ENCODE results near the gene OSBPL10.
A peak's percentile ranks its signal among the peaks of the same experiment; 100 is the strongest.

OSBPL10 gene

GRCh38 chr3:31725976-31726375 is 255.1 kb downstream of the OSBPL10 start:
- no peak for DNase-seq (ENCODE audit: insufficient read length, low spot score)
- no peak for TF ChIP-seq POU2F2 (IDR thresholded peaks at IDR 0.05; ENCODE audit: low read depth, low read length)
- TF ChIP-seq POLR2AphosphoS5 (IDR thresholded peaks at IDR 0.05; ENCODE audit: low read depth, low read length) = no peak
- TF ChIP-seq PAX5 (IDR thresholded peaks at IDR 0.05; ENCODE audit: insufficient read depth, low read length, severe bottlenecking) = no peak
- TF ChIP-seq TAF1 (IDR thresholded peaks at IDR 0.05; ENCODE audit: low read depth, low read length) = no peak
- TF ChIP-seq POLR2A (IDR thresholded peaks at IDR 0.05; ENCODE audit: low read depth, low read length) = no peak
- no peak for TF ChIP-seq SPI1 (IDR thresholded peaks at IDR 0.05; ENCODE audit: low read depth, low read length)
- FAIRE-seq = no peak

- FAIRE-seq = no peak
- TF ChIP-seq POU2F2 (IDR thresholded peaks at IDR 0.05; ENCODE audit: low read depth, low read length) (no peak), TAF1 (IDR thresholded peaks at IDR 0.05; ENCODE audit: low read depth, low read length) (no peak), SPI1 (IDR thresholded peaks at IDR 0.05; ENCODE audit: low read depth, low read length) (no peak), POLR2A (IDR thresholded peaks at IDR 0.05; ENCODE audit: low read depth, low read length) (no peak), PAX5 (IDR thresholded peaks at IDR 0.05; ENCODE audit: insufficient read depth, low read length, severe bottlenecking) (no peak), POLR2AphosphoS5 (IDR thresholded peaks at IDR 0.05; ENCODE audit: low read depth, low read length) (no peak)
- DNase-seq (ENCODE audit: insufficient read length, low spot score) = no peak
Measured at GRCh38 chr3:31725568-31725967, 255.5 kb downstream of the OSBPL10 start.

GRCh38 chr3:31724651-31725050 is 256.4 kb downstream of the OSBPL10 start:
- TF ChIP-seq POLR2AphosphoS5 (IDR thresholded peaks at IDR 0.05; ENCODE audit: low read depth, low read length) = no peak
- TF ChIP-seq POLR2A (IDR thresholded peaks at IDR 0.05; ENCODE audit: low read depth, low read length) = no peak
- TF ChIP-seq POU2F2 (IDR thresholded peaks at IDR 0.05; ENCODE audit: low read depth, low read length) = no peak
- TF ChIP-seq TAF1 (IDR thresholded peaks at IDR 0.05; ENCODE audit: low read depth, low read length) = no peak
- no peak for TF ChIP-seq SPI1 (IDR thresholded peaks at IDR 0.05; ENCODE audit: low read depth, low read length)
- TF ChIP-seq PAX5 (IDR thresholded peaks at IDR 0.05; ENCODE audit: insufficient read depth, low read length, severe bottlenecking) = no peak
- no peak for DNase-seq (ENCODE audit: insufficient read length, low spot score)
- peak; percentile 45 for FAIRE-seq

GRCh38 chr3:31724116-31724515 is 256.9 kb downstream of the OSBPL10 start:
- FAIRE-seq (no peak), DNase-seq (ENCODE audit: insufficient read length, low spot score) (no peak)
- no peak for TF ChIP-seq PAX5 (IDR thresholded peaks at IDR 0.05; ENCODE audit: insufficient read depth, low read length, severe bottlenecking)
- TF ChIP-seq POLR2A (IDR thresholded peaks at IDR 0.05; ENCODE audit: low read depth, low read length) = no peak
- no peak for TF ChIP-seq TAF1 (IDR thresholded peaks at IDR 0.05; ENCODE audit: low read depth, low read length)

- FAIRE-seq = no peak
- no peak for DNase-seq (ENCODE audit: insufficient read length, low spot score)
- TF ChIP-seq POU2F2 (IDR thresholded peaks at IDR 0.05; ENCODE audit: low read depth, low read length) = no peak
- TF ChIP-seq SPI1 (IDR thresholded peaks at IDR 0.05; ENCODE audit: low read depth, low read length) = no peak
- no peak for TF ChIP-seq POLR2A (IDR thresholded peaks at IDR 0.05; ENCODE audit: low read depth, low read length)
- no peak for TF ChIP-seq PAX5 (IDR thresholded peaks at IDR 0.05; ENCODE audit: insufficient read depth, low read length, severe bottlenecking)
- TF ChIP-seq TAF1 (IDR thresholded peaks at IDR 0.05; ENCODE audit: low read depth, low read length) = no peak
- TF ChIP-seq POLR2AphosphoS5 (IDR thresholded peaks at IDR 0.05; ENCODE audit: low read depth, low read length) = no peak
Measured at GRCh38 chr3:31723701-31724100, 257.4 kb downstream of the OSBPL10 start.

- DNase-seq (ENCODE audit: insufficient read length, low spot score) (no peak), FAIRE-seq (no peak)
- no peak for TF ChIP-seq SPI1 (IDR thresholded peaks at IDR 0.05; ENCODE audit: low read depth, low read length)
- no peak for TF ChIP-seq POU2F2 (IDR thresholded peaks at IDR 0.05; ENCODE audit: low read depth, low read length)
Measured at GRCh38 chr3:31721676-31722075, 259.4 kb downstream of the OSBPL10 start.

- TF ChIP-seq POLR2AphosphoS5 (IDR thresholded peaks at IDR 0.05; ENCODE audit: low read depth, low read length) (no peak), TAF1 (IDR thresholded peaks at IDR 0.05; ENCODE audit: low read depth, low read length) (no peak), PAX5 (IDR thresholded peaks at IDR 0.05; ENCODE audit: insufficient read depth, low read length, severe bottlenecking) (no peak), POU2F2 (IDR thresholded peaks at IDR 0.05; ENCODE audit: low read depth, low read length) (no peak), POLR2A (IDR thresholded peaks at IDR 0.05; ENCODE audit: low read depth, low read length) (no peak), SPI1 (IDR thresholded peaks at IDR 0.05; ENCODE audit: low read depth, low read length) (no peak)
- DNase-seq (ENCODE audit: insufficient read length, low spot score) (no peak), FAIRE-seq (no peak)
Measured at GRCh38 chr3:31714495-31715280, 266.4 kb downstream of the OSBPL10 start.

- FAIRE-seq (no peak), DNase-seq (ENCODE audit: insufficient read length, low spot score) (no peak)
- no peak for TF ChIP-seq TAF1 (IDR thresholded peaks at IDR 0.05; ENCODE audit: low read depth, low read length)
- TF ChIP-seq POLR2AphosphoS5 (IDR thresholded peaks at IDR 0.05; ENCODE audit: low read depth, low read length) = no peak
- no peak for TF ChIP-seq PAX5 (IDR thresholded peaks at IDR 0.05; ENCODE audit: insufficient read depth, low read length, severe bottlenecking)
- no peak for TF ChIP-seq POLR2A (IDR thresholded peaks at IDR 0.05; ENCODE audit: low read depth, low read length)
- TF ChIP-seq POU2F2 (IDR thresholded peaks at IDR 0.05; ENCODE audit: low read depth, low read length) = no peak
- TF ChIP-seq SPI1 (IDR thresholded peaks at IDR 0.05; ENCODE audit: low read depth, low read length) = no peak
Measured at GRCh38 chr3:31713816-31714215, 267.2 kb downstream of the OSBPL10 start.

GRCh38 chr3:31710123-31710803 is 270.8 kb downstream of the OSBPL10 start:
- TF ChIP-seq POU2F2 (IDR thresholded peaks at IDR 0.05; ENCODE audit: low read depth, low read length) (no peak), POLR2AphosphoS5 (IDR thresholded peaks at IDR 0.05; ENCODE audit: low read depth, low read length) (no peak), PAX5 (IDR thresholded peaks at IDR 0.05; ENCODE audit: insufficient read depth, low read length, severe bottlenecking) (no peak), POLR2A (IDR thresholded peaks at IDR 0.05; ENCODE audit: low read depth, low read length) (no peak), TAF1 (IDR thresholded peaks at IDR 0.05; ENCODE audit: low read depth, low read length) (no peak), SPI1 (IDR thresholded peaks at IDR 0.05; ENCODE audit: low read depth, low read length) (no peak)
- FAIRE-seq (no peak), DNase-seq (ENCODE audit: insufficient read length, low spot score) (no peak)
